ENCODE results near the gene FRMPD1. TPM values are rescaled to one million over a fixed set of nuclear protein-coding genes. Genes with fewer than 3 reads are reported as not detected.
A peak's percentile ranks its signal among the peaks of the same experiment; 100 is the strongest.
"Not testable (repeated sequence)": the region's sequence is repeated elsewhere in the genome, so short reads cannot be mapped to it uniquely, and the experiment has no call there.

Gene FRMPD1, protein sequence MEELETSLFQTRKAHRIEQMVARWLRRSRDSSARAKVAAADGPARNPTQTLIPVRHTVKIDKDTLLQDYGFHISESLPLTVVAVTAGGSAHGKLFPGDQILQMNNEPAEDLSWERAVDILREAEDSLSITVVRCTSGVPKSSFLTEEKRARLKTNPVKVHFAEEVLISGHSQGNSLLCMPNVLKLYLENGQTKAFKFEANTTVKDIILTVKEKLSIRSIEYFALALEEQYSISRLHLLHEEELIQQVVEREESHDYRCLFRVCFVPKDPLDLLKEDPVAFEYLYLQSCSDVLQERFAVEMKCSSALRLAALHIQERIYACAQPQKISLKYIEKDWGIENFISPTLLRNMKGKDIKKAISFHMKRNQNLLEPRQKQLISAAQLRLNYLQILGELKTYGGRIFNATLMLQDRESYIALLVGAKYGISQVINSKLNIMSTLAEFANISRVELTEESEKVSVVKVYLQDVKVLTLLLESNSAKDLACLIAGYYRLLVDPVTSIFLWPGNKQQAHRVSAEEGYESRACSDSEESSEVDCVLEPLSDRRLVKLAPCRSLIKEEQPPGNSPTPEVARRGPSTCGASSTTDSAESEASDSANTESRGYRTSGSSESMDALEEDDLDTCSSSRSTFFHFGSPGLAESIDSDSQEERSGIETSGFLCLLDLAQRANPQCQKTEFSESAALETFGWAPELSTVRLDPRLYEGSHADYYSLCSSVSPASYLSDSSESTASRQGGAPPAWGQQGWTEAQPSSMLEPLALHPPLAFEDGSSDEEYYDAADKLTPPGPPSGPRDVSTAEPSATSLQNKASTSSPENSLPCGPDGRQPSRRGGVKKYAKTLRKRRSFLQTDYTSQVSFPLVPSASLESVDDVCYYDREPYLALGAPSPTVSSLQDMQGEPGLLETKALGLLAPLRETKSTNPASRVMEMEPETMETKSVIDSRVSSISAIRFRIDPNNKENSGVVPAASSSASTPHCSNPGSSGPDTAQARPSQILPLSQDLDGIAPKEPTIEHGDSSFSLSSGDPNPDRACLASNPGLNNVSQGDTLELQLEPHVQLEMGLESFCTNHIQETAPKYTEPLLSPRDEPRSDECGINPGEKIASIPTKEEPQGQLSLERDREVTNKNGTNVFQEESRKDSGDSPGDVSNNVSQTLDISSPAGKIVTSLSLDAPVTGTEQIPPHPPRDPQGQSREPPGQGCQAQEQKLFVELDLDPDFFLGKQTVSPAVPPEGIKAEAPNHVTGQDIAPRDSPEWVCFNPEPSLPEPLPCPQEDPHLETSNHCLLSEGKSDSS (N-terminal part only)
- 10 to 100 TPM; 12.9 to 23.9 (median 16.2) TPM for total RNA-seq

DNA sequence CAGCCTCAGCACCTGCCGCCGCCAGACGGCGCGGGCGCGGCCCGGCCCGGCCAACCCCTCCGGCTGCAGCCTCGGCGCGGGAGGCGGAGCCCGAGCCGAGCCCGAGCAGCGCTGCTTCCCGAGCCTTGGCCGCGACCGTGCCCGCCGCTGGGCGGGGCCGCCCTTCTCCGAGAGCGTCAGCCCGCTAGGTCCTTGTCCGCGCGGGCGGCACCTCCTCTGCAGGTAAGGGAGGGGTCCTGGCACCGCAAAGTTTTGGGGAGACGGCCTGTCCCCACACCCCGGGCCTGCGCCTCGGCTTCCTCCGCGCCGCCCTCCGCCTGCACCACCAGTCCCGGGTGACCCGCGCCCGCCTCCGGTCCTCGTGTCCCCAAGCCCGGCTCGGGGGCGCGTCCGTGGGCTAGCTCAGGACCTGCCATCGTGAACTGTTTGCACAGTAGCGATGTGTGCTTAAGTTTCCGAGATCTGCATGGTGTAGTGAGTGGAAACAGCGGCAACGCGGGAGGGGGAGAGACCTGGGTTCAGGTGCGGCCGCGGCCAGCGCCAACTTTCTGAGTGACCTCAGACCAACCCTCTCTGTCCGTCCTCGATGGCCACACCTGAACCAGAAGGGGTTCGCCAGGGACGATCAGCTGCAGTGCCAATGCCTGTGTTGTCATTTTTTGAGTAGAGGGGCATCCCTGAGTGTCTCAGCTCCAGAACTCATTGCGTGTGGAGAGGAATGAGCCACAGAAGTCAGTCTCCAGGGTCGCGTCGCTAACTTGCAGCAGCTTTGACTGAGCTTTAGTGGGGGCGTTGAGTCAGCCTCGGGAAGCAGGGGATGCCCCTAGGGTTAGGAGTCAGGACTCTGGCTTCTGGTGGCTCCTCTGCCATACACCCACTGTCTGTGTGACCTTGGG is at the start of gene FRMPD1:
FRMPD1 (plus strand) TSS at position 82 of the 896 bp plus-strand sequence. CDS start 41,688 bp downstream, outside the sequence.
- intact Hi-C loops (cut with DNase I; ENCODE audit: low total_unique reads), result no loop called here
- no peak within 1 kb of the TSS for H3K4me3 ChIP-seq (ENCODE audit: low read depth, poor library complexity, severe bottlenecking)
- 2 to 4% methylated on average over 19 to 25 of the region's 73 CpGs for WGBS, 2 donors
- peak; percentile 27 to 89 for DNase-seq (ENCODE audit: low spot score in 2 of 2)
- TF ChIP-seq POLR2A (IDR thresholded peaks at IDR 0.05), result no peak
- TF ChIP-seq, protein P1, sequence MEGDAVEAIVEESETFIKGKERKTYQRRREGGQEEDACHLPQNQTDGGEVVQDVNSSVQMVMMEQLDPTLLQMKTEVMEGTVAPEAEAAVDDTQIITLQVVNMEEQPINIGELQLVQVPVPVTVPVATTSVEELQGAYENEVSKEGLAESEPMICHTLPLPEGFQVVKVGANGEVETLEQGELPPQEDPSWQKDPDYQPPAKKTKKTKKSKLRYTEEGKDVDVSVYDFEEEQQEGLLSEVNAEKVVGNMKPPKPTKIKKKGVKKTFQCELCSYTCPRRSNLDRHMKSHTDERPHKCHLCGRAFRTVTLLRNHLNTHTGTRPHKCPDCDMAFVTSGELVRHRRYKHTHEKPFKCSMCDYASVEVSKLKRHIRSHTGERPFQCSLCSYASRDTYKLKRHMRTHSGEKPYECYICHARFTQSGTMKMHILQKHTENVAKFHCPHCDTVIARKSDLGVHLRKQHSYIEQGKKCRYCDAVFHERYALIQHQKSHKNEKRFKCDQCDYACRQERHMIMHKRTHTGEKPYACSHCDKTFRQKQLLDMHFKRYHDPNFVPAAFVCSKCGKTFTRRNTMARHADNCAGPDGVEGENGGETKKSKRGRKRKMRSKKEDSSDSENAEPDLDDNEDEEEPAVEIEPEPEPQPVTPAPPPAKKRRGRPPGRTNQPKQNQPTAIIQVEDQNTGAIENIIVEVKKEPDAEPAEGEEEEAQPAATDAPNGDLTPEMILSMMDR (IDR thresholded peaks at IDR 0.05), result no peak

DNA sequence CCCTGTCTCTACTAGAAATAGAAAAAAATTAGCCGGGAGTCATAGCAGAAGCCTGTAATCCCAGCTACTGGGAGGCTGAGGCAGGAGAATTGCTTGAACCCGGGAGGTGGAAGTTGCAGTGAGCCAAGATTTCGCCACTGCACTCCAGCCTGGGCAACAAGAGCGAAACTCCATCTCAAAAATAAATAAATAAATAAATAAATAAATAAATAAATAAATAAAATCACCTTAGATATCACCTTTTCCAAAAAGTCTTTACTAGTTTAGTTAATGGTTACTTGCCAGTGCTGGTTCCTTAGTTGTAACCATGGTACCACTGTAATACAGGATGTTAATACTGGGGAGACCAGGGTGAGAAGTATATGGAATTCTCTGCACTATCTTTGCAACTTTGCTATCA is 48.7 kb upstream of the FRMPD1 start:
- intact Hi-C loops (cut with DNase I; ENCODE audit: low total_unique reads); DNase-seq (ENCODE audit: low spot score in 2 of 2): not testable (repeated sequence)

DNA sequence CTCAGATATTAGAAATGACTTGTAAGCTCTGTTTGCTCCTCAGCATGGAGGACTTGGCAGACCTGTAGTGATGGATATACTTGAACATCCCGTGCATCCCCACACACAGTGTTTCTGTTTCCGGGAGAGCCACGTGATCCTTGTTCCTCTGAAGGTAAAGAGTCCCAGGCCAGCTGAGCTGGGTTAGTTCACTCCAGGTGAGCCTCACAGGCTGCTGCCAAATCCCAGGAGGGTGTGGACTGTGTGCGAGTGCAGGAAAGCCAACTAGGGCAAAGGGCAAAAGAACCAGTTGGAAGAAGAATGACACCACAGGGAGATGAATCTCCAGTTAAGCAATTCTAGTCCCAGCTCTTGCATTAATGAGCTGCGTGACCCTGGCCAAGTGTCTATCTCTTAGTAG is 47.9 kb upstream of the FRMPD1 start:
- intact Hi-C loops (cut with DNase I; ENCODE audit: low total_unique reads), result no loop called here
- H3K4me3 ChIP-seq (ENCODE audit: low read depth, poor library complexity, severe bottlenecking), result no peak overlapping the region
- DNase-seq (ENCODE audit: low spot score in 2 of 2), result peak in 1 of 2 donors; percentile 74
- TF ChIP-seq POLR2A (IDR thresholded peaks at IDR 0.05), result no peak
- TF ChIP-seq, protein P1 (IDR thresholded peaks at IDR 0.05), result no peak
- 43 to 49% methylated on average over 5 of the region's 5 CpGs for WGBS, 2 donors

More for the DNA sequence above, 48.7 kb upstream of the FRMPD1 start:
- 92 to 95% methylated on average over 4 of the region's 4 CpGs for WGBS, 2 donors
- H3K4me3 ChIP-seq (ENCODE audit: low read depth, poor library complexity, severe bottlenecking), result not testable (repeated sequence)

DNA sequence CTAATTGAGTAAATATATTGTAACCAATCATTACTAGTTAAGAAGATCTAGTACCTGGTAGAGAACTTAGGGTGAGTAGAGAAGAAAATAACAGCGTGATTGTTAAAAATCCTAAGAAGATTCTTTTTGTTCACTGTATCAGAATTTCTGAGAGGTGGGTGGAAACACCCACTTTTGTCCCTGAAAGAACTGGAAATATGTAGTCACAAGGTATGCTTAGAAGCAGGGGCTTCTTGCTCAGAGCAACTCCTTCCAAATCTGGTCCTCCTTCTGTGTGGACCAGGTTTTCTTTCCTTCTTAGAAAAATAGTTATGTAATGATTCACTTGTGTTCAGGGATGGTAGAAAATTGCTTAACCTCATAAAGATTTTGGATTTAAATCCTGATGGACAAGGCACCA is 46.5 kb upstream of the FRMPD1 start:
- no peak for TF ChIP-seq POLR2A (IDR thresholded peaks at IDR 0.05)
- TF ChIP-seq, protein P1 (IDR thresholded peaks at IDR 0.05), result no peak

DNA sequence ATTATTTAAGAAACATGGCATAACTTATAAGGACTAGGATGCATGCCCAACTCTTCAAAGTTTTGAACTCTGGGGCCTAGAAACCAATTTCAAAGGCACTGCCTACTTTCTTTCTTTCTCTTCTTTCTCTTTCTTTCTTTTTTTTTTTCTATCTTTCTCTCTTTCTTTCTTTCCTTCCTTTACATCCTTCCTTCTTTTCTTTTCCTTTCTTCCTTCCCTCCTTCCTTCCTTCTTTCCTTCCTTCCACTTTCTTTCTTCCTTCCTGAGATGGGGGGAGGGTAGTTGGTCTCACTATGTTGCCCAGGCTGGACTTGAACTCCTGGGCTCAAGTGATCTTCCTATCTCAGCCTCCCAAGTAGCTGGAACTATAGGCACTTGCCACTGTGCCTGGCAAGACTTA is 42.5 kb upstream of the FRMPD1 start:
- no peak overlapping the region for H3K4me3 ChIP-seq (ENCODE audit: low read depth, poor library complexity, severe bottlenecking)
- TF ChIP-seq, protein P1 (IDR thresholded peaks at IDR 0.05), result no peak
- TF ChIP-seq POLR2A (IDR thresholded peaks at IDR 0.05), result no peak
- intact Hi-C loops (cut with DNase I; ENCODE audit: low total_unique reads), result no loop called here
- no peak for DNase-seq (ENCODE audit: low spot score in 2 of 2)

More for the DNA sequence above, 46.5 kb upstream of the FRMPD1 start:
- H3K4me3 ChIP-seq (ENCODE audit: low read depth, poor library complexity, severe bottlenecking), result no peak overlapping the region
- DNase-seq (ENCODE audit: low spot score in 2 of 2), result no peak
- WGBS, 2 donors, result 75 to 85% methylated on average over 1 of the region's 1 CpG
- intact Hi-C loops (cut with DNase I; ENCODE audit: low total_unique reads), result no loop called here
